Lung (tissue), 12 donors: Measurements from ENCODE around the gene TXLNA. TPM values are rescaled to one million over a fixed set of nuclear protein-coding genes. Genes with fewer than 3 reads are reported as not detected.
"Not testable (repeated sequence)": the region's sequence is repeated elsewhere in the genome, so short reads cannot be mapped to it uniquely, and the experiment has no call there.

Source experiments
- ATAC-seq: fragments of 200-7000 bp; cut with Tn5 transposase; one replicate; pipeline ENCODE4 v1.9.1; 2020; ENCODE audit warnings: moderate number of reproducible peaks; ENCODE audit not compliant: insufficient read depth, low FRiP score
- DNase-seq, 3 donors: peaks; one replicate each; pipeline ENCODE4 v3.0.0-alpha.2; 2013 to 2017
- H3K27ac ChIP-seq, 2 donors: one replicate each; pipeline ENCODE4 v1.5.1; 2013; ENCODE audit warnings: mild to moderate bottlenecking in 2 of 2, moderate library complexity in 2 of 2, control low read depth in 1 of 2, inconsistent platforms in 1 of 2, low read depth in 1 of 2, low read length in 1 of 2
- H3K27me3 ChIP-seq, 3 donors: one replicate each; pipeline ENCODE4 v1.5.1; 2013; ENCODE audit warnings: low read length in 2 of 3; ENCODE audit not compliant: control insufficient read depth in 3 of 3, insufficient read depth in 3 of 3
- H3K36me3 ChIP-seq, 4 donors: one replicate each; pipeline ENCODE4 v1.5.1; 2013; ENCODE audit warnings: low read length in 4 of 4, mild to moderate bottlenecking in 1 of 4, moderate library complexity in 1 of 4; ENCODE audit not compliant: control insufficient read depth in 4 of 4, insufficient read depth in 4 of 4
- H3K4me1 ChIP-seq, 5 donors: one replicate each; pipeline ENCODE4 v1.5.1; 2013; ENCODE audit warnings: low read length in 5 of 5, mild to moderate bottlenecking in 2 of 5, moderate library complexity in 1 of 5; ENCODE audit not compliant: control insufficient read depth in 5 of 5, insufficient read depth in 5 of 5
- H3K4me3 ChIP-seq: one replicate; pipeline ENCODE4 v1.5.1; 2013; ENCODE audit warnings: mild to moderate bottlenecking, control low read depth, moderate library complexity
- H3K9ac ChIP-seq, 2 donors: one replicate each; pipeline ENCODE4 v1.5.1; 2013; ENCODE audit warnings: low read length in 2 of 2, control low read depth in 1 of 2; ENCODE audit not compliant: insufficient read depth in 1 of 2
- H3K9me3 ChIP-seq, 4 donors: one replicate each; pipeline ENCODE4 v1.5.1; 2013; ENCODE audit warnings: low read length in 3 of 4, mild to moderate bottlenecking in 1 of 4, moderate library complexity in 1 of 4; ENCODE audit not compliant: control insufficient read depth in 4 of 4, insufficient read depth in 3 of 4
- WGBS, 2 donors: extraction: QIAGEN DNeasy Blood & Tissue Kit; methylation state at CpG; one replicate each; pipeline ENCODE4 v1.1.7; 2013; 5-methylcytosine and 5-hydroxymethylcytosine counted together
- polyA plus RNA-seq, 2 donors: library from polyadenylated mRNA; stranded (reverse); fragments of 200-250 nt; gene quantifications; one replicate each; pipeline ENCODE4 v1.2.1, GENCODE V29; 2013
- total RNA-seq, 2 donors: library from RNA; depleted of rRNA in 1 of 2; stranded (reverse); fragments of >200 nt in 1 of 2; gene quantifications; one replicate each; pipeline ENCODE4 v1.2.1, GENCODE V29; 2014 to 2021
- TF ChIP-seq, protein P1 (sequence below): IDR thresholded peaks from 2 replicates; pipeline ENCODE4 v1.5.1; 2012; ENCODE audit warnings: mild to moderate bottlenecking; ENCODE audit errors: control extremely low read depth, extremely low read depth
- donor health status: control.
- donor health status: control.
- donor health status: Bipolar disorder and iron deficiency.
- donor health status: healthy.
- donor health status: DM: yes; HTN: yes; CAD: no.

Gene TXLNA
- total and polyA plus RNA-seq, 4 donors = 22.2 to 55.6 (median 30.9) TPM

DNA sequence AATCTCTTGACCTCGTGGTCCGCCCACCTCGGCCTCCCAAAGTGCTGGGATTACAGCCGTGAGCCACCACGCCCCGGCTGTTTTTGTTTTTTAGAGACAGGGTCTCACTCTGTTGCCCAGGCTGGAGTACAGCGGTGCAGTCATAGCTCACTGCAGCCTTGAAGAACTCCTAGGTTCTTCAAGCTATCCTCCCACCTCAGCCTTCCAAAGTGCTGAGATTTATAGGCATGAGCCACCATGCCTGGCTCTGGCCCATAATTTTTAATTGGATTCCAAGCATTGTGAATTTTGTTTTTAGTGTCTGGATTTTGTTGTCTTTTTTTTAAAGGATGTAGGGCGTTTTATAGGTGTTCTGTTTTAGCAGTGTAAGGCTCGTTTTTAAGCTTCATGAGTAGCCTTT lies 28.6 kb upstream of the TXLNA start:
- DNase-seq = no peak

DNA sequence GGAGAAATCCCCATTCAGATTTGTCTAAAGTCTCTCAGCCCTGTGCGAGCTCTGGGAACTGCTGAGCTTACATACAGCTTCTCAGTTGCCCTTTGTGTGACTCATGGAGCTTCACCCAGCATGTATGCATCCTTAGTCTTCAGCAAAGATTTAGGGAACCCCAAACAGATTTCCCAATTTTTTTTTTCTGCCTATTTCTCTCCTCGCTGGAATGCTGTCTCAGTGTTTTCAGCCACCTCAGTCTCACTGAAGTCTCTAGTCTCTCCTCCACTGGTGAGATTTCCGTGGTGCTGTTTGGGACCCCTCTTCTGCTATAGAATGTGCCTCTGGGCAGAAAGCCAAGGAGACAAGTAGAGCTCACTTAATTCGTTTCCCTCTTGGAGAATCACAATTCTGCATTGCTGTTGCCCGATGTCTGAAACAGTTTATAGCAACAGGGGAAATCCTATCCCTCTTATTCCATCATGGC lies 28.1 kb upstream of the TXLNA start:
- peaks cover 0 to 14% (median 4%) of the 10 kb centered on the region in 5 donors for H3K4me1 ChIP-seq
- no peaks in the 10 kb centered on the region for H3K27me3 ChIP-seq
- WGBS, 2 donors = 49 to 66% methylated on average over 5 of the region's 5 CpGs
- no peak overlapping the region for H3K4me3 ChIP-seq
- H3K9ac ChIP-seq = peak overlapping the region in 1 of 2 donors; percentile 38
- H3K36me3 ChIP-seq = peaks cover 0 to 11% (median 3%) of the 10 kb centered on the region in 4 donors
- TF ChIP-seq, protein P1, sequence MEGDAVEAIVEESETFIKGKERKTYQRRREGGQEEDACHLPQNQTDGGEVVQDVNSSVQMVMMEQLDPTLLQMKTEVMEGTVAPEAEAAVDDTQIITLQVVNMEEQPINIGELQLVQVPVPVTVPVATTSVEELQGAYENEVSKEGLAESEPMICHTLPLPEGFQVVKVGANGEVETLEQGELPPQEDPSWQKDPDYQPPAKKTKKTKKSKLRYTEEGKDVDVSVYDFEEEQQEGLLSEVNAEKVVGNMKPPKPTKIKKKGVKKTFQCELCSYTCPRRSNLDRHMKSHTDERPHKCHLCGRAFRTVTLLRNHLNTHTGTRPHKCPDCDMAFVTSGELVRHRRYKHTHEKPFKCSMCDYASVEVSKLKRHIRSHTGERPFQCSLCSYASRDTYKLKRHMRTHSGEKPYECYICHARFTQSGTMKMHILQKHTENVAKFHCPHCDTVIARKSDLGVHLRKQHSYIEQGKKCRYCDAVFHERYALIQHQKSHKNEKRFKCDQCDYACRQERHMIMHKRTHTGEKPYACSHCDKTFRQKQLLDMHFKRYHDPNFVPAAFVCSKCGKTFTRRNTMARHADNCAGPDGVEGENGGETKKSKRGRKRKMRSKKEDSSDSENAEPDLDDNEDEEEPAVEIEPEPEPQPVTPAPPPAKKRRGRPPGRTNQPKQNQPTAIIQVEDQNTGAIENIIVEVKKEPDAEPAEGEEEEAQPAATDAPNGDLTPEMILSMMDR = no peak
- peaks cover 0 to 4% (median 0%) of the 10 kb centered on the region in 4 donors for H3K9me3 ChIP-seq
- DNase-seq = peak; percentile 70 to 86 (median 86)
- ATAC-seq = no peak
- H3K27ac ChIP-seq = no peak overlapping the region

More for the DNA sequence above, 28.6 kb upstream of the TXLNA start:
- H3K27ac ChIP-seq = no peak overlapping the region
- TF ChIP-seq, protein P1 = no peak
- H3K9me3 ChIP-seq = peaks cover 0 to 4% (median 0%) of the 10 kb centered on the region in 4 donors
- H3K9ac ChIP-seq = no peak overlapping the region
- WGBS, 2 donors = 92 to 96% methylated on average over 9 of the region's 9 CpGs
- H3K27me3 ChIP-seq = no peaks in the 10 kb centered on the region
- H3K4me1 ChIP-seq = peaks cover 0 to 14% (median 4%) of the 10 kb centered on the region in 5 donors
- H3K36me3 ChIP-seq = peaks cover 0 to 11% (median 2%) of the 10 kb centered on the region in 4 donors
- no peak for ATAC-seq
- no peak overlapping the region for H3K4me3 ChIP-seq

DNA sequence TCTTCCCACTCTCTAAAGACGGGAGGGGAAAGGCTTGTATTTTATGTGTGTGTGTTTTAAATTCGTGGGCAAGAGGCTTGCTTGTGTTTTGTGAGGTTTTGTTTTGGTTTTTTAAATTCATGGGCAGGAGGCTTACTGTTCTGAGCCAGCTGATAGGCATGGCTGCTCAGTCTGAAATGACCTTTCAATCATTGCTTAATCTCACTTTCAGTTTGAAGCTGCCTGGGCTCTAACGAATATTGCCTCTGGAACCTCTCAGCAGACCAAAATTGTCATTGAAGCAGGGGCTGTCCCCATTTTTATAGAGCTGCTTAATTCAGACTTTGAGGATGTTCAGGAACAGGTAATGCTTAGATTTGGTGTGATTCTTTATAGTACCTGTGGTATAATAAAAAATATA lies 20.3 kb upstream of the TXLNA start:
- no peaks in the 10 kb centered on the region for H3K27me3 ChIP-seq
- TF ChIP-seq, protein P1 = no peak
- DNase-seq (no peak), ATAC-seq (no peak)
- no peak overlapping the region for H3K9ac ChIP-seq
- no peak overlapping the region for H3K4me3 ChIP-seq
- H3K9me3 ChIP-seq = no peaks in the 10 kb centered on the region
- H3K27ac ChIP-seq = no peak overlapping the region
- 83 to 89% methylated on average over 3 of the region's 3 CpGs for WGBS, 2 donors
- peaks cover 34 to 56% (median 43%) of the 10 kb centered on the region in 4 donors for H3K36me3 ChIP-seq
- no peaks in the 10 kb centered on the region for H3K4me1 ChIP-seq

DNA sequence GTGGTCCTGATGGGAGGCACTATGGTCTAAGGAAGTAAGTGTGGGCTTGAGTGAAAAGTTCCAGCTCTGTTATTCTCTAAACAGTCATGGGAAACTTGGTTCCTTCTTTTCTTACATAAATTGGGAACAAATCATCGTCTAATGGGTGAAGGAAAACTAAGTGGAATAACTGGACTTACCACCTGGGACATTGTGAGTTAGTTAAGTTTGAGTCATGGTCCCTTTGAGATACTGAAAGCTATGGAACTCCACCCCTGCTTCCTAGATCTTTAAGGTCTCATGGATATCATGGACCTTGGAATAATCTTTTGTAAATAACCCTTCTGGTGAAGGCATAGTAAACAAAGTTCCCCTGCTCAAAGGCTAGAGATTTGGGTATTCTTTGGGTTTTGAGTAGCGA lies 16.1 kb upstream of the TXLNA start:
- TF ChIP-seq, protein P1 = no peak
- DNase-seq (no peak), ATAC-seq (no peak)
- no peak overlapping the region for H3K27ac ChIP-seq
- no peak overlapping the region for H3K9ac ChIP-seq
- no peak overlapping the region for H3K4me3 ChIP-seq
- no peaks in the 10 kb centered on the region for H3K9me3 ChIP-seq
- peaks cover 33 to 55% (median 40%) of the 10 kb centered on the region in 4 donors for H3K36me3 ChIP-seq
- no peaks in the 10 kb centered on the region for H3K4me1 ChIP-seq
- 88 to 92% methylated on average over 2 of the region's 2 CpGs for WGBS, 2 donors
- no peaks in the 10 kb centered on the region for H3K27me3 ChIP-seq

DNA sequence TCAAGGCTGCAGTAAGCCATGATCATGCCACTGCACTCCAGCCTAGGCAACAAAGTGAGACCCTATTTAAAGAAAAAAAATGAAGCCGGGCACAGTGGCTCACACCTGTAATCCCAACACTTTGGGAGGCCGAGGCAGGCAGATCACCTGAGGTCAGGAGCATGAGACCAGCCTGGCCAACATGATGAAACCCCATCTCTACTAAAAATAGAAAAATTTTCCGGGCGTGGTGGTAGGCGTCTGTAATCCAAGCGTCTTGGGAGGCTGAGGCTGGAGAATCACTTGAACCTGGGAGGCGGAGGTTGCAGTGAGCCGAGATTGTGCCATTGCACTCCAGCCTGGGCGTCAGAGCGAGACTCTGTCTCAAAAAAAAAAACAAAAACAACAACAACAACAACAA lies 13.8 kb upstream of the TXLNA start:
- 95 to 97% methylated on average over 10 of the region's 10 CpGs for WGBS, 2 donors
- H3K4me3 ChIP-seq, H3K4me1 ChIP-seq, ATAC-seq, H3K9ac ChIP-seq, DNase-seq, H3K27me3 ChIP-seq, H3K27ac ChIP-seq, H3K9me3 ChIP-seq: not testable (repeated sequence)
- peaks cover 36 to 56% (median 40%) of the 10 kb centered on the region in 4 donors for H3K36me3 ChIP-seq
